IMR-90 (cell line): ENCODE data around the gene MSI2. TPM values are rescaled to one million over a fixed set of nuclear protein-coding genes. Genes with fewer than 3 reads are reported as not detected.

Source experiments
- ATAC-seq: fragments of 200-7000 bp; cut with Tn5 transposase; 2 replicates; pipeline ENCODE4 v1.9.1; 2020; ENCODE audit warnings: low read depth, mild to moderate bottlenecking, moderate library complexity
- BruUV-seq: library from RNA; stranded (reverse); fragments of 400-500 nt; replicated peaks from 2 replicates; lab custom pipeline; 2021; lab: Mats Ljungman, UMichigan
- CTCF ChIA-PET: fragments of 300-600 bp; formaldehyde crosslinking; extraction: SDS; loops from one replicate; lab custom pipeline; 2021; ENCODE audit warnings: antibody characterized with exemption; lab: Yijun Ruan, JAX
- POLR2A ChIA-PET: fragments of 300-600 bp; sonication (Branson Sonifier 250); formaldehyde crosslinking; loops from one replicate; lab custom pipeline; 2022; ENCODE audit warnings: antibody characterized with exemption; ENCODE audit not compliant: unreplicated experiment; lab: Charles Lee
- DNase-seq: peaks from one replicate; pipeline ENCODE4 v3.0.0; 2013
- H2AFZ ChIP-seq: replicated peaks from 2 replicates; pipeline ENCODE3; 2013; ENCODE audit warnings: low read length, mild to moderate bottlenecking; ENCODE audit not compliant: poor library complexity
- H2AK5ac ChIP-seq: 2 replicates; pipeline ENCODE4 v1.6.1; 2013; ENCODE audit warnings: low read depth, low read length, inconsistent platforms
- H2AK9ac ChIP-seq: replicated peaks from 2 replicates; pipeline ENCODE3; 2013; ENCODE audit warnings: mild to moderate bottlenecking, low read depth, low read length, moderate library complexity; ENCODE audit not compliant: poor library complexity
- H2BK120ac ChIP-seq: 2 replicates; pipeline ENCODE4 v1.6.1; 2013; ENCODE audit warnings: low read depth, low read length, inconsistent platforms
- H2BK15ac ChIP-seq: 3 replicates; pipeline ENCODE4 v1.6.1; 2013; ENCODE audit warnings: low read depth, low read length, inconsistent platforms
- H2BK20ac ChIP-seq: 2 replicates; pipeline ENCODE4 v1.6.1; 2013; ENCODE audit warnings: low read depth, mild to moderate bottlenecking, inconsistent platforms, low read length, moderate library complexity
- H2BK5ac ChIP-seq: 2 replicates; pipeline ENCODE4 v1.6.1; 2013; ENCODE audit warnings: mild to moderate bottlenecking, low read depth, low read length, inconsistent platforms; ENCODE audit not compliant: poor library complexity, severe bottlenecking
- H3K14ac ChIP-seq: replicated peaks from 2 replicates; pipeline ENCODE4 v1.6.1; 2013; ENCODE audit warnings: low read depth, low read length, inconsistent platforms
- H3K18ac ChIP-seq: 2 replicates; pipeline ENCODE4 v1.6.1; 2013; ENCODE audit warnings: low read depth, low read length, control low read depth
- H3K23ac ChIP-seq: 2 replicates; pipeline ENCODE4 v1.6.1; 2013; ENCODE audit warnings: low read depth, low read length, inconsistent platforms
- H3K27ac ChIP-seq: 2 replicates; pipeline ENCODE4 v1.5.1; 2013; ENCODE audit warnings: mild to moderate bottlenecking, control low read depth, low read length; ENCODE audit not compliant: insufficient read depth
- H3K27me3 ChIP-seq: 2 replicates; pipeline ENCODE4 v1.6.1; 2013; ENCODE audit warnings: low read length; ENCODE audit not compliant: control insufficient read depth, insufficient read depth
- H3K36me3 ChIP-seq: 2 replicates; pipeline ENCODE4 v1.6.1; 2013; ENCODE audit warnings: low read length, mixed read lengths; ENCODE audit not compliant: control insufficient read depth, insufficient read depth
- H3K4ac ChIP-seq: 2 replicates; pipeline ENCODE4 v1.6.1; 2013; ENCODE audit warnings: low read depth, low read length, inconsistent platforms
- H3K4me1 ChIP-seq: 2 replicates; pipeline ENCODE4 v1.6.1; 2013; ENCODE audit warnings: low read length, mixed read lengths; ENCODE audit not compliant: control insufficient read depth, insufficient read depth
- H3K4me2 ChIP-seq: 2 replicates; pipeline ENCODE4 v1.6.1; 2013; ENCODE audit warnings: low read depth, mild to moderate bottlenecking, control low read depth, low read length, moderate library complexity
- H3K4me3 ChIP-seq: 2 replicates; pipeline ENCODE4 v1.5.1; 2013; ENCODE audit warnings: low read depth, mild to moderate bottlenecking, control low read depth, low read length, moderate library complexity; ENCODE audit not compliant: insufficient read depth
- H3K56ac ChIP-seq: 2 replicates; pipeline ENCODE4 v1.6.1; 2013; ENCODE audit warnings: low read length, inconsistent platforms; ENCODE audit not compliant: insufficient read depth; ENCODE audit errors: extremely low read depth
- H3K79me1 ChIP-seq, 2 experiments: 2 replicates each; pipeline ENCODE4 v1.6.1; 2013; ENCODE audit warnings: low read length in 2 of 2, inconsistent platforms in 1 of 2, low read depth in 1 of 2
- H3K9ac ChIP-seq: 2 replicates; pipeline ENCODE4 v1.6.1; 2013; ENCODE audit warnings: low read depth, low read length, control low read depth
- H3K9me1 ChIP-seq: 2 replicates; pipeline ENCODE4 v1.6.1; 2013; ENCODE audit warnings: low read length, inconsistent platforms; ENCODE audit not compliant: insufficient read depth
- H3K9me3 ChIP-seq: 2 replicates; pipeline ENCODE4 v1.6.1; 2013; ENCODE audit warnings: low read length; ENCODE audit not compliant: control insufficient read depth, insufficient read depth
- H4K20me1 ChIP-seq: 2 replicates; pipeline ENCODE4 v1.6.1; 2013; ENCODE audit warnings: low read length, inconsistent platforms; ENCODE audit not compliant: insufficient read depth
- H4K5ac ChIP-seq: 2 replicates; pipeline ENCODE4 v1.6.1; 2013; ENCODE audit warnings: mild to moderate bottlenecking, low read depth, low read length, control low read depth
- H4K8ac ChIP-seq, 2 experiments: 2 replicates each; pipeline ENCODE4 v1.6.1; 2013; ENCODE audit warnings: low read depth in 2 of 2, low read length in 2 of 2, control low read depth in 1 of 2, inconsistent platforms in 1 of 2
- H4K91ac ChIP-seq: 2 replicates; pipeline ENCODE4 v1.6.1; 2013; ENCODE audit warnings: low read depth, low read length, inconsistent platforms; ENCODE audit not compliant: insufficient read depth
- CEBPB ChIP-seq: IDR thresholded peaks from 2 replicates; pipeline ENCODE4 v1.6.1; 2012; ENCODE audit warnings: low read depth, low read length, improper control_type of control experiment
- CHD1 ChIP-seq: IDR thresholded peaks from 2 replicates; pipeline ENCODE4 v1.6.1; 2012; ENCODE audit warnings: low read depth, low read length, improper control_type of control experiment
- FOS ChIP-seq: fragments of 150-350 bp; IDR thresholded peaks from 2 replicates; pipeline ENCODE4 v1.6.1; 2016; ENCODE audit warnings: low read depth, low read length
- MAFK ChIP-seq: IDR thresholded peaks from 2 replicates; pipeline ENCODE4 v1.6.1; 2012; ENCODE audit warnings: low read depth, low read length, improper control_type of control experiment
- MAZ ChIP-seq: IDR thresholded peaks from 2 replicates; pipeline ENCODE4 v1.6.1; 2012; ENCODE audit warnings: low read depth, mild to moderate bottlenecking, low read length, improper control_type of control experiment, moderate library complexity, borderline replicate concordance
- MXI1 ChIP-seq: IDR thresholded peaks from 2 replicates; pipeline ENCODE4 v1.6.1; 2012; ENCODE audit warnings: low read depth, mild to moderate bottlenecking, low read length, moderate library complexity, borderline replicate concordance
- NFE2L2 ChIP-seq: fragments of 150-350 bp; IDR thresholded peaks from 2 replicates; pipeline ENCODE4 v1.6.1; 2016; ENCODE audit warnings: low read depth, mild to moderate bottlenecking, low read length
- POLR2A ChIP-seq: IDR thresholded peaks from 2 replicates; pipeline ENCODE4 v1.6.1; 2012; ENCODE audit warnings: mild to moderate bottlenecking, low read depth, low read length
- RAD21 ChIP-seq: IDR thresholded peaks from 2 replicates; pipeline ENCODE4 v1.6.1; 2012; ENCODE audit warnings: low read length, improper control_type of control experiment
- RCOR1 ChIP-seq: IDR thresholded peaks from 2 replicates; pipeline ENCODE4 v1.6.1; 2012; ENCODE audit warnings: mild to moderate bottlenecking, low read length, improper control_type of control experiment; ENCODE audit not compliant: insufficient replicate concordance
- SMC3 ChIP-seq: fragments of 150-350 bp; IDR thresholded peaks from 2 replicates; pipeline ENCODE4 v1.6.1; 2016; ENCODE audit warnings: low read depth, mild to moderate bottlenecking, antibody characterized with exemption, low read length, moderate library complexity
- WGBS, 2 experiments: methylation state at CpG; one replicate each; pipeline versions ENCODE4 v1.1.5 to v1.1.7; 2013; ENCODE audit warnings: missing lambda C conversion rate in 2 of 2; ENCODE audit not compliant: insufficient read length in 1 of 2; ENCODE audit errors: extremely low coverage in 2 of 2; 5-methylcytosine and 5-hydroxymethylcytosine counted together
- dilution Hi-C: fragments of 300-500 bp; cut with HindIII; formaldehyde crosslinking; loops from one replicate; pipeline ENCODE4 v1.14.3; 2018; ENCODE audit warnings: low sequenced_read_pairs; ENCODE audit not compliant: unreplicated experiment
- in situ Hi-C: fragments of 300-500 bp; cut with MboI; formaldehyde crosslinking; loops from 3 replicates; pipeline ENCODE4 v1.14.3; 2019; ENCODE audit warnings: low sequenced_read_pairs, inconsistent platforms, mixed read lengths
- intact Hi-C: fragments of 100-400 bp; cut with micrococcal nuclease; formaldehyde crosslinking; loops from 2 replicates; pipeline ENCODE4 v1.10.0; 2022
- polyA plus RNA-seq, 3 experiments: library from polyadenylated mRNA; depleted of rRNA; stranded (reverse); fragments of >200 nt; gene quantifications; 2 replicates each; pipeline ENCODE4 v1.2.3, GENCODE V29; 2012; ENCODE audit warnings: low replicate concordance in 1 of 3
- total RNA-seq: library from RNA; depleted of rRNA; stranded (reverse); fragments of >200 nt; gene quantifications from 2 replicates; pipeline ENCODE4 v1.2.3, GENCODE V29; 2012
- TF ChIP-seq, protein P1 (sequence below): conservative IDR thresholded peaks from 2 replicates; pipeline ENCODE4 v1.5.1; 2012; ENCODE audit warnings: mild to moderate bottlenecking, low read depth, low read length, improper control_type of control experiment
- TF ChIP-seq, protein P2 (sequence below): fragments of 150-350 bp; IDR thresholded peaks from 2 replicates; pipeline ENCODE4 v1.6.1; 2016; ENCODE audit warnings: low read depth, mild to moderate bottlenecking, low read length, moderate library complexity, borderline replicate concordance
- TF ChIP-seq, protein P3 (sequence below): fragments of 150-350 bp; IDR thresholded peaks from 2 replicates; pipeline ENCODE4 v1.6.1; 2017; ENCODE audit warnings: mild to moderate bottlenecking, antibody characterized with exemption, low read length, low read depth

MSI2 gene
- total and polyA plus RNA-seq, 2 of the 4 experiments (the other 2 are of a cell fraction), result 13.0 to 16.0 TPM

DNA sequence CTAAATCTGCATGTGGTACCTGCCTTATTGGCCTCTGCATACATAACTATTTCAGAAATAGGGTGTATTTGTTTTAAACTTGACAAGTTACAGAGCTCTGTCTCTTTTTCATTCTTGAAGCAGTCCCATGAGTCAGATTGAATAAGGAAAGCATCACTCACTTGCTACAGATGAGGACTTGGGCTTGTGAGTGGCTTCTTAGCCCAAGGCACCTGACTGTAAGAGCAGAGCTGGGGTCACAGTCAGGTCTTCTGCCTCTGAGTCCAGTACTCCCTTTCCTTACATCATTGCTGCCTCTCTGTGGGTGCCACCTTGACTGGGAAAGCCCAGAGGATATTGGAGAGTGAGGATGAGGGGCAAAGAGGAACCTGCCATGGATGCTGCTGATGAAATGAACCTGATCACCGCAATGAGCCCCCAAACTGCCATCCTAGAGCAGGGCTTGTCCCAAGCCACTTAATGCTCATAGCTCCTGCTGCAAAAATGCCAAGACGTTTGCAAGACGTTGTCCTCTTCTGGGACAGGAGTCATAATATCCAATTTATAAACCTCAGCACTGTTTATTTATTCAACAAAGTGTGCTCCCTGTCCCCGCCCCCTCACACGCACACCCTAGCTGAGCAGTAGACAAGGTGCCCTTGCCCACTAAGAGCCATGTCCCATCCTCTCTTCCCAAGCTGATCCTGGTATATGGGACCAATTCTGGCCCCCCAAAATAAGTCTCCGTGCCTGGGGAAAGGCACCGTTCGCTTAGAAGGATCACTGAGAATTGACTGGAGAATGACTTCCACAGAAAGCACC, 414.6 kb downstream of the MSI2 start:
- dilution Hi-C loops (no loop called here), in situ Hi-C loops (no loop called here), intact Hi-C loops (loop anchor here (10.0 kb wide), 1 partner anchor 444 kb away; no protein-coding TSS in a partner anchor)
- peaks cover 6% of the 10 kb centered on the region; the same call in 1 of the 2 replicates for H3K36me3 ChIP-seq
- H4K20me1 ChIP-seq, result peaks cover 5% of the 10 kb centered on the region; the same call in 1 of the 2 replicates
- 49% methylated on average over 5 of the region's 8 CpGs; no CpG with 5 or more reads in 1 of the 2 experiments for WGBS, 2 experiments
- no peak overlapping the region; the same call in 1 of the 2 replicates for H2AK5ac ChIP-seq
- H3K23ac ChIP-seq, result no peak overlapping the region
- no peak overlapping the region for H3K56ac ChIP-seq
- H2AFZ ChIP-seq, result no peak overlapping the region
- H2BK15ac ChIP-seq, result no peak overlapping the region; the same call in 2 of the 3 replicates
- H3K14ac ChIP-seq, result no peak overlapping the region
- no peak overlapping the region for H4K8ac ChIP-seq
- POLR2A ChIA-PET, result no interaction called here
- no peak overlapping the region for H3K27ac ChIP-seq
- no peak overlapping the region for H3K4me3 ChIP-seq
- H3K4ac ChIP-seq, result 0 out of 2 replicates have a peak overlapping the region, but pooled peaks have one; percentile 33
- no peak overlapping the region for H4K5ac ChIP-seq
- H4K91ac ChIP-seq, result 0 out of 2 replicates have a peak overlapping the region, but pooled peaks have one; percentile 0
- no peak for DNase-seq
- ATAC-seq, result no peak
- no peak overlapping the region for H3K18ac ChIP-seq
- H3K4me2 ChIP-seq, result no peak overlapping the region
- H2AK9ac ChIP-seq, result peak overlapping the region; percentile 62
- no peaks in the 10 kb centered on the region for H3K79me1 ChIP-seq
- no peak overlapping the region for H3K9ac ChIP-seq
- 0 out of 2 replicates have a peak overlapping the region, but pooled peaks have one; percentile 10 for H2BK20ac ChIP-seq
- H3K4me1 ChIP-seq, result peaks cover 12% of the 10 kb centered on the region
- no peak overlapping the region for H2BK5ac ChIP-seq
- H2BK120ac ChIP-seq, result no peak overlapping the region
- CTCF ChIA-PET, result interaction anchor here (0.6 to 2.8 kb wide), 20 partner anchors 8 to 428 kb away, joined by 3 to 17 read pairs (median 5); no protein-coding TSS in a partner anchor
- no peaks in the 10 kb centered on the region for H3K27me3 ChIP-seq
- H3K9me3 ChIP-seq, result no peaks in the 10 kb centered on the region
- H3K9me1 ChIP-seq, result peaks cover 9% of the 10 kb centered on the region; the same call in 1 of the 2 replicates
- BruUV-seq, result no TSS peak
- TF ChIP-seq RAD21, result no peak
- TF ChIP-seq, protein P1, sequence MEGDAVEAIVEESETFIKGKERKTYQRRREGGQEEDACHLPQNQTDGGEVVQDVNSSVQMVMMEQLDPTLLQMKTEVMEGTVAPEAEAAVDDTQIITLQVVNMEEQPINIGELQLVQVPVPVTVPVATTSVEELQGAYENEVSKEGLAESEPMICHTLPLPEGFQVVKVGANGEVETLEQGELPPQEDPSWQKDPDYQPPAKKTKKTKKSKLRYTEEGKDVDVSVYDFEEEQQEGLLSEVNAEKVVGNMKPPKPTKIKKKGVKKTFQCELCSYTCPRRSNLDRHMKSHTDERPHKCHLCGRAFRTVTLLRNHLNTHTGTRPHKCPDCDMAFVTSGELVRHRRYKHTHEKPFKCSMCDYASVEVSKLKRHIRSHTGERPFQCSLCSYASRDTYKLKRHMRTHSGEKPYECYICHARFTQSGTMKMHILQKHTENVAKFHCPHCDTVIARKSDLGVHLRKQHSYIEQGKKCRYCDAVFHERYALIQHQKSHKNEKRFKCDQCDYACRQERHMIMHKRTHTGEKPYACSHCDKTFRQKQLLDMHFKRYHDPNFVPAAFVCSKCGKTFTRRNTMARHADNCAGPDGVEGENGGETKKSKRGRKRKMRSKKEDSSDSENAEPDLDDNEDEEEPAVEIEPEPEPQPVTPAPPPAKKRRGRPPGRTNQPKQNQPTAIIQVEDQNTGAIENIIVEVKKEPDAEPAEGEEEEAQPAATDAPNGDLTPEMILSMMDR, result no peak
- no peak for TF ChIP-seq MAZ
- no peak for TF ChIP-seq POLR2A
- TF ChIP-seq, protein P2, sequence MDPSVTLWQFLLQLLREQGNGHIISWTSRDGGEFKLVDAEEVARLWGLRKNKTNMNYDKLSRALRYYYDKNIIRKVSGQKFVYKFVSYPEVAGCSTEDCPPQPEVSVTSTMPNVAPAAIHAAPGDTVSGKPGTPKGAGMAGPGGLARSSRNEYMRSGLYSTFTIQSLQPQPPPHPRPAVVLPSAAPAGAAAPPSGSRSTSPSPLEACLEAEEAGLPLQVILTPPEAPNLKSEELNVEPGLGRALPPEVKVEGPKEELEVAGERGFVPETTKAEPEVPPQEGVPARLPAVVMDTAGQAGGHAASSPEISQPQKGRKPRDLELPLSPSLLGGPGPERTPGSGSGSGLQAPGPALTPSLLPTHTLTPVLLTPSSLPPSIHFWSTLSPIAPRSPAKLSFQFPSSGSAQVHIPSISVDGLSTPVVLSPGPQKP, result no peak
- TF ChIP-seq NFE2L2, result no peak
- TF ChIP-seq MAFK, result no peak
- no peak for TF ChIP-seq CEBPB
- TF ChIP-seq RCOR1, result no peak
- TF ChIP-seq CHD1, result no peak
- TF ChIP-seq, protein P3, sequence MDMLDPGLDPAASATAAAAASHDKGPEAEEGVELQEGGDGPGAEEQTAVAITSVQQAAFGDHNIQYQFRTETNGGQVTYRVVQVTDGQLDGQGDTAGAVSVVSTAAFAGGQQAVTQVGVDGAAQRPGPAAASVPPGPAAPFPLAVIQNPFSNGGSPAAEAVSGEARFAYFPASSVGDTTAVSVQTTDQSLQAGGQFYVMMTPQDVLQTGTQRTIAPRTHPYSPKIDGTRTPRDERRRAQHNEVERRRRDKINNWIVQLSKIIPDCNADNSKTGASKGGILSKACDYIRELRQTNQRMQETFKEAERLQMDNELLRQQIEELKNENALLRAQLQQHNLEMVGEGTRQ, result no peak
- no peak for TF ChIP-seq MXI1
- TF ChIP-seq SMC3, result no peak
- TF ChIP-seq FOS, result no peak
